AG04449 (cell line): ENCODE results near the gene MTRFR.

ENCODE experiments used
- CTCF ChIA-PET: fragments of 350-600 bp; formaldehyde crosslinking; extraction: SDS; loops from one replicate; lab custom pipeline; 2021; ENCODE audit warnings: antibody characterized with exemption; lab: Yijun Ruan, JAX
- POLR2A ChIA-PET: fragments of 400-600, 350-600 bp; formaldehyde crosslinking; extraction: SDS; loops from one replicate; lab custom pipeline; 2020; ENCODE audit warnings: antibody characterized with exemption, inconsistent platforms; lab: Yijun Ruan, JAX
- DNase-seq: peaks from one replicate; pipeline ENCODE4 v3.0.0-alpha.2; 2010; ENCODE audit warnings: low read depth, low spot score
- H3K4me3 ChIP-seq: 2 replicates; pipeline ENCODE4 v1.5.1; 2011; ENCODE audit warnings: low read depth, mild to moderate bottlenecking, control low read depth, low read length
- TF ChIP-seq, protein P1 (sequence below): IDR thresholded peaks from one replicate; pipeline ENCODE4 v1.5.1; 2011; ENCODE audit warnings: mild to moderate bottlenecking, moderate library complexity, low read length, control low read depth, inconsistent platforms; ENCODE audit not compliant: insufficient read depth; ENCODE audit errors: missing control alignments

Gene MTRFR

DNA sequence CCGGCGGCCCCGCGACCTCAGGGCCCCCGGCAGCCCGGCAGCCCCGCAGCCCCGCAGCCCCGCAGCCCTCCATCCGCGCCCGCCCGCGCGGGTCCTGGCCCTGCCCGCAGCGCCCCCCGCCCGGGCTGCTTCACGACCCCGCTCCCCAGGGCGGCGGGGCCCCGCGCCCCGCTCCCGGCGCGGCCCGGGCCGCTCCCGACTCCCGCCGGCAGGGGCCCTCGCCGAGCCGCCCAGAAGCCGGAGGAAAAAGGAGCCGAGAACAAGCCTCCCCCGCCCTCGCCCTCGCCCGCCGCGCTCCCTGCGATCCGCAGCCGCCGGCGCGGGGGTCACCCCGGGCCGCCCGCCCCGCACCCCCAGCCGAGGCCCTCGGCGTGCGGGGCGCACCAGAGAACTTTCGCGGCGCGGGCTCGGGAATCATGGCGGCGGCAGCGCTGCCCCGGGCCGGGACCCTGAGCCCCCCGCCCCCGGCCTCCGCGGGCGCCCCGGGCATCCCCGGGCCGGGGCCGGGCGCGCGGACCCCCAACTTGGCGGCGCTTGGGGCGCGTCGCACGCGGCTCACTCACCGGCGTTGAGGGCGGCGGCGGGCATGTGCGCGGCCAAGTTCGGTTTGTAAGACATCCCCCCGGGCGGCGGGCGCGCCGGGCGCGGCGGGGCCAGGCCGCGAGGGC, 37.9 kb downstream of the MTRFR start:
- no peak for DNase-seq
- CTCF ChIA-PET, result interaction anchor here (1.0 to 1.6 kb wide), 3 partner anchors 10 to 310 kb away, joined by 4 to 5 read pairs (median 5); no protein-coding TSS in a partner anchor
- POLR2A ChIA-PET, result interaction anchor here (0.8 to 1.0 kb wide), 3 partner anchors 38 to 324 kb away, joined by 3 read pairs; partner anchors contain the start of genes MPHOSPH9 and MTRFR
- TF ChIP-seq, protein P1, sequence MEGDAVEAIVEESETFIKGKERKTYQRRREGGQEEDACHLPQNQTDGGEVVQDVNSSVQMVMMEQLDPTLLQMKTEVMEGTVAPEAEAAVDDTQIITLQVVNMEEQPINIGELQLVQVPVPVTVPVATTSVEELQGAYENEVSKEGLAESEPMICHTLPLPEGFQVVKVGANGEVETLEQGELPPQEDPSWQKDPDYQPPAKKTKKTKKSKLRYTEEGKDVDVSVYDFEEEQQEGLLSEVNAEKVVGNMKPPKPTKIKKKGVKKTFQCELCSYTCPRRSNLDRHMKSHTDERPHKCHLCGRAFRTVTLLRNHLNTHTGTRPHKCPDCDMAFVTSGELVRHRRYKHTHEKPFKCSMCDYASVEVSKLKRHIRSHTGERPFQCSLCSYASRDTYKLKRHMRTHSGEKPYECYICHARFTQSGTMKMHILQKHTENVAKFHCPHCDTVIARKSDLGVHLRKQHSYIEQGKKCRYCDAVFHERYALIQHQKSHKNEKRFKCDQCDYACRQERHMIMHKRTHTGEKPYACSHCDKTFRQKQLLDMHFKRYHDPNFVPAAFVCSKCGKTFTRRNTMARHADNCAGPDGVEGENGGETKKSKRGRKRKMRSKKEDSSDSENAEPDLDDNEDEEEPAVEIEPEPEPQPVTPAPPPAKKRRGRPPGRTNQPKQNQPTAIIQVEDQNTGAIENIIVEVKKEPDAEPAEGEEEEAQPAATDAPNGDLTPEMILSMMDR, result peak; percentile 63
- peak overlapping the region; percentile 85 for H3K4me3 ChIP-seq

DNA sequence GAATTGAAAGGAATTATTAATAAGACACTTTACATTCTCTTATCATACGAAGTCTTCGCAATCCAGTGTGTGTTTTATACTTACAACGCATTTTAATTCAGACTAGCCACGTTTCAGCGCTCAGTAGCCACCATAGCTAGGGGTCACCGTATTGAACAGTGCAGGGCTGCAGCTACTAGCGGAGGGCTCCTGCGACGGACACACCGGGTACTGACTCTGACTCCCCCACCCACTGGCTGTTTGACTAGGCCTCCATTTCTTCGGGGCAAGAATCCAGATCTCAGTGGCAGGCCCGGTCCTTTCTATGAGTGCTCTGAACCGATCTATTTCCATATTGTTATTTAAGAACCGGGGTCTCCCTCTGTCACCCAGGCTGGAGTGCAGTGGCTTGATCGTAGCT, 39.9 kb downstream of the MTRFR start:
- POLR2A ChIA-PET, result no interaction called here
- no peak overlapping the region for H3K4me3 ChIP-seq
- no peak for DNase-seq
- CTCF ChIA-PET, result no interaction called here
- TF ChIP-seq, protein P1, result no peak

DNA sequence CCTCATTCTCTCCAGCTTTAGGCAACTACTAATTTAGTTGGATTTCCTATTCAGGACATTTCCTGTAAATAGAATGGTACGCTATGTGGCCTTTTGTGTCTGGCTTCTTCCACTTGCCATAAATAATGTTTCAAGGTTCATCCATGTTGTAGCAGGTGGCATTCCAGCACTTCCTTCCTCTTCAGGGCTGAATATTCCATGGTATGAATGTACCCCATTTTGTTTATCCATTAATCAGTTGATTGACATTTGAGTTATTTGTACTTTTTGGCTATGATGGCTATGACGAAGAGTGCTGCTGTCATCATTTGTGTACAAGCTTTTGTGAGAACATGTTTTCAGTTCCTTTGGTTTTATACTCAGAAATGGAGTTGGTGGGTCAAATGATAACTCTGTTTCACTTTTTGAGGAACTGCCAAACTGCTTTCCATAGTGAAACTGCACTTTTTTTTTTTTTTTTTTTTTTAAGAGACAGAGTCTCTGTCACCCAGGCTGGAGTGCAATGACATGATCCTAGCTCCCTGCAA, 44.9 kb downstream of the MTRFR start:
- DNase-seq, result no peak
- CTCF ChIA-PET, result no interaction called here
- H3K4me3 ChIP-seq, result no peak overlapping the region
- TF ChIP-seq, protein P1, result no peak
- POLR2A ChIA-PET, result no interaction called here

DNA sequence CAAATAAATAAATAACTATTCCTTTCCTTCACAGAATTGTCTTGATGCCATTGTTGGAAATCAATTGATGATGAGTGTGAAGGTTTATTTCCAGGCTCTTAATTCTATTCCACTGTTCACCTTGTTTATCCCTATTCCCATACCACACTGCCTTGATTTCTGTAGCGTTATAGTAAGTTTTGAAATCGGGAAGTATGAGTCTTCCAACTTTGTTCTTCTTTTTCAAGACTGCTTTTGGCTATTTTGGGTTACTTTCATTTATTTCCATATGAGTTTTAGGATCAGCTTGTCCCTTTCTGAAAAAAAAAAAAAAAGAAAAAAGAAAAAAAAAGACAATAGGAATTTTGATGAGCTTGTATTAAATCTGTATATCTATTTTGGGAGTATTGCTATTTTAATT, 47.7 kb downstream of the MTRFR start:
- ChIA-PET POLR2A (no interaction called here), CTCF (no interaction called here)
- H3K4me3 ChIP-seq, result no peak overlapping the region
- DNase-seq, result no peak
- TF ChIP-seq, protein P1, result no peak

DNA sequence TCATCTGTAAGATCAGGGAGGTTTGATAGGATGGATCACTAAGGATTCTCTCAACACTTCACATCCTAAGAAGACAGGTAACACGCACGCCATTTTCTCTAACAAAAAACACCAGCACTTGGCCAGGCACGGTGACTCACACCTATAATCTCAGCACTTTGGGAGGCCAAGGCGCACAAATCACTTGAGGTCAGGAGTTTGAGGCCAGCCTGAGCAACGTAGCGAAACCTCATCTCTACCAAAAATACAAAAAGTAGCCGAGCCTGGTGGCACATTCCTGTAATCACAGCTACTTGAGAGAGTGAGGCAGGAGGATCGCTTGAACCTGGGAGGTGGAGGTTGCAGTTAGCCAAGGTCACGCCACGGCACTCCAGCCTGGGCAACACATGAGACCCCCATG, 48.9 kb downstream of the MTRFR start:
- CTCF ChIA-PET, result no interaction called here
- TF ChIP-seq, protein P1, result no peak
- no peak overlapping the region for H3K4me3 ChIP-seq
- POLR2A ChIA-PET, result no interaction called here
- no peak for DNase-seq

DNA sequence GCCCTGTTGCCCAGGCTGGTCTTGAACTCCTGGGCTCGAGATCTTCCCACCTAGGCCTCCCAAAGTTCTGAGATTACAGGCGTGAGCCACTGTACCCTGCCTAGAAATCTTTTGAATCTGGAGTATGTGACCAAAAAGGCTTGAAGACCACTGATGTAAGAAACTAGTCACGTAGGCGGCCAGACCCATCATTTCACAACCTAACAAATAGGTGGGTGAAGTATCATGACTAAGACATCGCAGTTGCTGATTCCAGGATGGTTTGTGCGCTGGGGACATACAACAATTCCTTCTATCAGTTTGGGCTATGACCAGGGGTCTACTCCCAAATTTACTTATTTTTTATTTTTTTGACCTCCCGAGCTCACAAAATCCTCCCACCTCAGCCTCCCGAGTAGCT, 50.2 kb downstream of the MTRFR start:
- no peak overlapping the region for H3K4me3 ChIP-seq
- CTCF ChIA-PET, result no interaction called here
- DNase-seq, result no peak
- TF ChIP-seq, protein P1, result no peak
- POLR2A ChIA-PET, result no interaction called here
